H1 (cell line): Measurements from ENCODE around the gene DPP3. TPM values are rescaled to one million over a fixed set of nuclear protein-coding genes. Genes with fewer than 3 reads are reported as not detected.

ENCODE experiments used
- CTCF ChIA-PET: fragments of 300-600 bp; sonication (Branson Sonifier 250); formaldehyde crosslinking; loops from one replicate; lab custom pipeline; 2021; ENCODE audit not compliant: partially characterized antibody; lab: Charles Lee
- POLR2A ChIA-PET: fragments of 300-600 bp; sonication (Branson Sonifier 250); formaldehyde crosslinking; loops from one replicate; lab custom pipeline; 2021; ENCODE audit warnings: inconsistent platforms; ENCODE audit not compliant: partially characterized antibody; lab: Charles Lee
- DNase-seq, 2 experiments: peaks; one replicate each; pipeline versions ENCODE4 v3.0.0 to v3.0.0-alpha.2; 2010 to 2022; ENCODE audit warnings: low spot score in 2 of 2, low read depth in 1 of 2, mixed read lengths in 1 of 2
- FAIRE-seq: peaks from 2 replicates; lab custom pipeline; 2011; peaks lifted over from hg19 to GRCh38; lab: Jason Lieb, UNC
- H2AFZ ChIP-seq: 2 replicates; pipeline ENCODE4 v1.8.1; 2012; ENCODE audit warnings: low read length, inconsistent platforms
- H2AK5ac ChIP-seq: 2 replicates; pipeline ENCODE4 v1.6.1; 2013; ENCODE audit warnings: low read depth, low read length
- H2BK120ac ChIP-seq: replicated peaks from 2 replicates; pipeline ENCODE3; 2013; ENCODE audit warnings: low read depth, low read length, inconsistent platforms
- H2BK12ac ChIP-seq: 2 replicates; pipeline ENCODE4 v1.6.1; 2013; ENCODE audit warnings: low read depth, low read length
- H2BK15ac ChIP-seq: 2 replicates; pipeline ENCODE4 v1.6.1; 2013; ENCODE audit warnings: low read length
- H2BK20ac ChIP-seq: 2 replicates; pipeline ENCODE4 v1.6.1; 2013; ENCODE audit warnings: low read length
- H2BK5ac ChIP-seq: 2 replicates; pipeline ENCODE4 v1.6.1; 2013; ENCODE audit warnings: low read depth, low read length
- H3K14ac ChIP-seq: 2 replicates; pipeline ENCODE4 v1.6.1; 2013; ENCODE audit warnings: inconsistent platforms; ENCODE audit not compliant: insufficient read length
- H3K18ac ChIP-seq: 2 replicates; pipeline ENCODE4 v1.6.1; 2013; ENCODE audit warnings: low read length; ENCODE audit errors: extremely low read depth
- H3K23ac ChIP-seq: 2 replicates; pipeline ENCODE4 v1.6.1; 2013; ENCODE audit warnings: inconsistent platforms; ENCODE audit not compliant: insufficient read length
- H3K23me2 ChIP-seq: 2 replicates; pipeline ENCODE4 v1.6.1; 2013; ENCODE audit warnings: low read depth, low read length
- H3K27ac ChIP-seq: 2 replicates; pipeline ENCODE4 v1.6.1; 2011; ENCODE audit warnings: low read depth, low read length, inconsistent platforms
- H3K27me3 ChIP-seq, 4 experiments: replicated peaks in 1 of 4; 1 replicate in 1 of 4; 2 replicates in 3 of 4; pipeline versions ENCODE4 v1.6.1 to v1.8.1; 2011 to 2013; ENCODE audit warnings: low read length in 3 of 4, mild to moderate bottlenecking in 3 of 4, inconsistent platforms in 2 of 4, mixed read lengths in 2 of 4, moderate library complexity in 1 of 4; ENCODE audit not compliant: control insufficient read depth in 3 of 4, insufficient read depth in 3 of 4; ENCODE audit errors: extremely low read depth in 1 of 4
- H3K36me3 ChIP-seq, 4 experiments: 2 replicates each; pipeline versions ENCODE4 v1.6.1 to v1.8.1; 2011 to 2013; ENCODE audit warnings: mild to moderate bottlenecking in 4 of 4, low read length in 3 of 4, moderate library complexity in 2 of 4, control low read depth in 1 of 4, inconsistent platforms in 1 of 4; ENCODE audit not compliant: insufficient read depth in 4 of 4, control insufficient read depth in 2 of 4
- H3K4ac ChIP-seq: replicated peaks from 2 replicates; pipeline ENCODE3; 2013; ENCODE audit warnings: low read length, low read depth, mixed read lengths, inconsistent platforms; ENCODE audit not compliant: insufficient read length
- H3K4me1 ChIP-seq, 4 experiments: replicated peaks in 1 of 4; 1 replicate in 1 of 4; 2 replicates in 3 of 4; pipeline versions ENCODE4 v1.6.1 to v1.8.1; 2011 to 2013; ENCODE audit warnings: low read length in 3 of 4, inconsistent platforms in 2 of 4, mixed read lengths in 1 of 4; ENCODE audit not compliant: insufficient read depth in 4 of 4, control insufficient read depth in 3 of 4
- H3K4me2 ChIP-seq, 2 experiments: 2 replicates each; pipeline versions ENCODE4 v1.6.1 to v1.8.1; 2011 to 2013; ENCODE audit warnings: low read depth in 2 of 2, low read length in 2 of 2, control low read depth in 1 of 2, inconsistent platforms in 1 of 2, mild to moderate bottlenecking in 1 of 2; ENCODE audit not compliant: insufficient read depth in 1 of 2
- H3K4me3 ChIP-seq, 4 experiments: fragments of 200-600, 300-600 bp in 1 of 4; sonication (generic), shearing (Covaris generic), sonication (Bioruptor Twin) in 1 of 4; 2 replicates each; pipeline versions ENCODE4 v1.5.1 to v1.8.1; 2011 to 2016; ENCODE audit warnings: low read length in 4 of 4, low read depth in 3 of 4, control low read depth in 2 of 4, inconsistent platforms in 2 of 4, mild to moderate bottlenecking in 2 of 4, mixed read lengths in 1 of 4, moderate library complexity in 1 of 4; ENCODE audit not compliant: insufficient read depth in 2 of 4; ENCODE audit errors: extremely low read depth in 1 of 4
- H3K56ac ChIP-seq: replicated peaks from 2 replicates; pipeline ENCODE3; 2013; ENCODE audit warnings: low read depth, mild to moderate bottlenecking, mixed read lengths, low read length, inconsistent platforms; ENCODE audit not compliant: insufficient read length
- H3K79me1 ChIP-seq: 2 replicates; pipeline ENCODE4 v1.6.1; 2013; ENCODE audit warnings: low read depth, low read length, control low read depth
- H3K79me2 ChIP-seq, 2 experiments: 2 replicates each; pipeline versions ENCODE4 v1.6.1 to v1.8.1; 2012 to 2013; ENCODE audit warnings: low read length in 2 of 2, mild to moderate bottlenecking in 2 of 2, inconsistent platforms in 1 of 2; ENCODE audit not compliant: insufficient read depth in 2 of 2, control insufficient read depth in 1 of 2
- H3K9ac ChIP-seq, 4 experiments: replicated peaks in 1 of 4; 1 replicate in 1 of 4; 2 replicates in 3 of 4; pipeline versions ENCODE4 v1.6.1 to v1.8.1; 2011 to 2013; ENCODE audit warnings: low read depth in 3 of 4, low read length in 3 of 4, control low read depth in 2 of 4, mild to moderate bottlenecking in 2 of 4, moderate library complexity in 2 of 4, inconsistent platforms in 1 of 4; ENCODE audit errors: extremely low read depth in 1 of 4
- H3K9me3 ChIP-seq, 2 experiments: 2 replicates each; pipeline versions ENCODE4 v1.6.1 to v1.8.1; 2012 to 2013; ENCODE audit warnings: mild to moderate bottlenecking in 2 of 2, moderate library complexity in 2 of 2, control low read depth in 1 of 2, inconsistent platforms in 1 of 2, low read depth in 1 of 2, low read length in 1 of 2, mixed read lengths in 1 of 2; ENCODE audit not compliant: insufficient read depth in 2 of 2
- H4K20me1 ChIP-seq, 2 experiments: replicated peaks in 1 of 2; 2 replicates each; pipeline versions ENCODE3 to v1.8.1; 2011 to 2013; ENCODE audit warnings: inconsistent platforms in 2 of 2, low read length in 2 of 2, mild to moderate bottlenecking in 1 of 2; ENCODE audit not compliant: insufficient read depth in 2 of 2, control insufficient read depth in 1 of 2
- H4K5ac ChIP-seq: 2 replicates; pipeline ENCODE4 v1.6.1; 2013; ENCODE audit warnings: low read length, low read depth, mixed read lengths, inconsistent platforms; ENCODE audit not compliant: insufficient read length
- H4K8ac ChIP-seq: 2 replicates; pipeline ENCODE4 v1.8.0; 2013; ENCODE audit warnings: mild to moderate bottlenecking, moderate library complexity, low read length, inconsistent platforms; ENCODE audit not compliant: insufficient read depth; ENCODE audit errors: extremely low read depth
- H4K91ac ChIP-seq: replicated peaks from 2 replicates; pipeline ENCODE3; 2013; ENCODE audit warnings: low read length, mixed read lengths, inconsistent platforms; ENCODE audit not compliant: insufficient read length
- ASH2L ChIP-seq: fragments of 200-600, 300-600 bp; sonication (generic); IDR thresholded peaks from one replicate; pipeline ENCODE4 v1.7.1; 2017; ENCODE audit warnings: low read length
- CBX5 ChIP-seq: fragments of 300-800, 300-1000 bp; sonication (generic); IDR thresholded peaks from 2 replicates; pipeline ENCODE4 v1.7.1; 2016; ENCODE audit warnings: antibody characterized with exemption, low read length, low read depth
- CEBPB ChIP-seq: IDR thresholded peaks from 2 replicates; pipeline ENCODE4 v1.6.1; 2012; ENCODE audit warnings: low read depth, low read length
- GABPA ChIP-seq: IDR thresholded peaks from 2 replicates; pipeline ENCODE4 v1.6.1; 2011; ENCODE audit warnings: mild to moderate bottlenecking, low read length, moderate library complexity, borderline replicate concordance; ENCODE audit not compliant: insufficient read depth
- JUND ChIP-seq: IDR thresholded peaks from 2 replicates; pipeline ENCODE4 v1.6.1; 2011; ENCODE audit warnings: mild to moderate bottlenecking, improper control_type of control experiment, low read length
- WGBS, 2 experiments: shearing (Covaris generic) in 1 of 2; methylation state at CpG; one replicate each; pipeline versions ENCODE4 v1.1.6 to v1.1.7; 2013 to 2015; ENCODE audit warnings: low lambda C conversion rate in 2 of 2, mixed read lengths in 2 of 2, inconsistent platforms in 1 of 2, low coverage in 1 of 2, missing lambda C conversion rate in 1 of 2; ENCODE audit not compliant: insufficient replicate concordance in 2 of 2, insufficient coverage in 1 of 2, insufficient read length in 1 of 2; ENCODE audit errors: extremely low coverage in 1 of 2, missing lambda C conversion rate in 1 of 2; 5-methylcytosine and 5-hydroxymethylcytosine counted together
- polyA plus RNA-seq, 7 experiments: library from polyadenylated mRNA; depleted of rRNA in 3 of 7; stranded (reverse) in 5 of 7; unstranded in 2 of 7; fragments of >200 nt in 5 of 7; fragments of 200-250 nt in 2 of 7; gene quantifications; 1 replicate in 5 of 7; 2 replicates in 1 of 7; 4 replicates in 1 of 7; pipeline versions ENCODE4 v1.2.1 to v1.2.3, GENCODE V29; 2011 to 2013; ENCODE audit warnings: missing spikeins in 2 of 7, mixed read lengths in 2 of 7
- total RNA-seq: library from RNA; stranded (reverse); fragmentation: NEBNext Ultra II Directional; extraction: Animal tissue kit (Norgen Biotek cat#: 25700); gene quantifications from 2 replicates; pipeline ENCODE4 v1.2.1, GENCODE V29; 2021

The DPP3 gene
- total and polyA plus RNA-seq, 2 of the 8 experiments (the other 6 are each of a cell fraction or from before 2014, with no cell fraction given): 75.1 to 82.7 TPM

DNA sequence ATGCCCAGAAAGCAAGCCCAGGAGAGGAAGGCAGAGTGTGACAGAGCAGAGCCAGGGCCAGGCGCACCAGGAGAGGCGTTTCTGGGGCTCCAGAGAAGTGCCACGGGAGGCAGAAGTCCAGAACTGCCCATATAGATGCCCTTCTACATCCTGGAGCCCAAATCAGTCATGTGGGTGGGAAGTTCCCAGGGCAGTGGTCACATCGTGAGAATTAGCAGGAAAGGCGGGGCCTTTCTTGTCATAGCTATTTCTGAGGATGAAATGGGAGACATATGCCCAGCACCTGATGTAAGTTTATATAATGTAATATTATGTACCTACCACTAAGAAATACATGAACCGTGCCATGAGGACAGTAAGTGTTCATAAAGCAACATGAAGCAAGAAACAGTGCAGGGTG lies 52.5 kb downstream of the DPP3 start:
- Histone ChIP-seq H2BK15ac (no peak overlapping the region), H3K36me3 (peaks cover 0 to 2% (median 0%) of the 10 kb centered on the region in 4 experiments; a peak in 2 of 8 replicates)
- no peak for TF ChIP-seq GABPA
- TF ChIP-seq JUND: no peak
- TF ChIP-seq CEBPB: no peak
- TF ChIP-seq ASH2L: no peak
- TF ChIP-seq CBX5: no peak
- TF ChIP-seq, all 59 proteins: peak for 0
- Histone ChIP-seq H3K14ac (no peak overlapping the region), H4K20me1 (no peaks in the 10 kb centered on the region), H3K18ac (no peak overlapping the region), H2BK12ac (no peak overlapping the region), H2AK5ac (no peak overlapping the region), H4K5ac (no peak overlapping the region), H3K4me3 (no peak overlapping the region), H3K9me3 (no peaks in the 10 kb centered on the region), H3K27ac (no peak overlapping the region), H3K9ac (no peak overlapping the region), H2BK120ac (no peak overlapping the region), H3K4ac (no peak overlapping the region), H3K56ac (no peak overlapping the region), H2AFZ (no peak overlapping the region), H2BK5ac (no peak overlapping the region), H4K91ac (no peak overlapping the region), H3K23ac (no peak overlapping the region), H3K23me2 (no peaks in the 10 kb centered on the region), H2BK20ac (no peak overlapping the region), H3K27me3 (no peaks in the 10 kb centered on the region), H4K8ac (no peak overlapping the region), H3K79me2 (no peaks in the 10 kb centered on the region), H3K4me2 (no peak overlapping the region), H3K79me1 (peaks cover 2% of the 10 kb centered on the region; the same call in 1 of the 2 replicates), H3K4me1 (peaks cover 0 to 2% (median 0%) of the 10 kb centered on the region in 4 experiments; a peak in 1 of 7 replicates)
- WGBS, 2 experiments: 86% methylated on average over 6 of the region's 6 CpGs; no CpG with 5 or more reads in 1 of the 2 experiments
- FAIRE-seq (no peak), DNase-seq (no peak)
- CTCF ChIA-PET: interaction anchor here (0.6 to 1.2 kb wide), 5 partner anchors 11 to 169 kb away, joined by 3 to 4 read pairs (median 3); no protein-coding TSS in a partner anchor
- POLR2A ChIA-PET: interaction anchor here (0.5 to 7.1 kb wide), 10 partner anchors 9 to 206 kb away, joined by 3 to 30 read pairs (median 4); partner anchors contain the start of genes ACTN3 and ZDHHC24
